ENCODE measurements around the gene SSU72. TPM values are rescaled to one million over a fixed set of nuclear protein-coding genes. Genes with fewer than 3 reads are reported as not detected.

SSU72 gene
- total RNA-seq = 100 to 1,000 TPM; 129 to 161 (median 146) TPM

DNA sequence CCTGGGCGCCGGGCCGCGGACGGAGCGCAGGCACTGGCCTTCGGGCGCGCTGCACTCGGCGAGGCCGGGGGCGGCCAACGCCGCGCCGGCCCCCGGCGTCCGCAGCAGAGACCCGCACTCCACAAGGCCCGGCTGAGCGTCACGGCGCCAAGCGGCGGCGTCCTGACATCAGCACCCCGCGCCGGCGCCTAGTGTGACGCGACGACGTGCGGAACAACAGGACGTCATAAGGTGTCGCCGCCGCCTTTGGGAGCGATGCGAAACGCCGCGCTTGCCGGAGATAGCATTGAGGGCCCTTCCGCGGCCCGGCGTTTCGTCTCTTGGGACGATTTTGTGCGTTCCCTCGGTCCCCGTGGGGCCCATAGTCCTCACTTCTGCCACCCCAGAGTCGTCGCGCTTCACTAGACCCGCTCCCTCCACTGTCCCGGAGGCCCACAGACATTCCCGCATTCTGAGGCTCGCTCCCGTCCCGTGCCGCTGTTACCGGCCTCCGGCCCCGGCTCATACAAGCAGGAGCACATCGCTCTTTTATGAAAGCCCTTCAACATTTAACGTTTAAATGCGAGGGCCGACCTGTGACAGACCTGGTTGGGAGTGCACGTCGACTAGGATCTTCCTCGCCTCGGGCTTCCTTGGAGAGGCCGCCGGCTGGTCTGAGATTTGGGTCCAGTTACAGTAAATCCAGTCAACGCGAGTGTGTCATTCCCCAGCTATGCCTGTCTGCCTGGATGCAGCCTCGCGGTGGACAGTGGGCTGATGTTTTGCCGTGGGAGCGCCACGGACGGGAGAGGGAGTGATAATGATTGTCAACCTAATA lies at the start of gene SSU72:
TSS of gene SSU72 (minus strand) at position 143 of the 817 bp plus-strand sequence. CDS start 306 bp downstream, outside the sequence.
- peaks cover 0 to 51% (median 21%) of the 10 kb centered on the region in 4 donors for H3K4me1 ChIP-seq
- H3K9me3 ChIP-seq = no peaks in the 10 kb centered on the region
- peak within 1 kb of the TSS; percentile 90 to 99 (median 94) for H3K27ac ChIP-seq
- DNase-seq (ENCODE audit: low spot score in 2 of 2) = peak; percentile 91
- H3K27me3 ChIP-seq = no peaks in the 10 kb centered on the region
- 0 to 1% methylated on average over 69 to 81 of the region's 87 CpGs for WGBS, 2 donors
- H3K36me3 ChIP-seq = peaks cover 0 to 20% (median 0%) of the 10 kb centered on the region in 3 donors
- peak; percentile 55 to 97 for TF ChIP-seq EP300 (IDR thresholded peaks at IDR 0.05)
- TF ChIP-seq, protein P1, sequence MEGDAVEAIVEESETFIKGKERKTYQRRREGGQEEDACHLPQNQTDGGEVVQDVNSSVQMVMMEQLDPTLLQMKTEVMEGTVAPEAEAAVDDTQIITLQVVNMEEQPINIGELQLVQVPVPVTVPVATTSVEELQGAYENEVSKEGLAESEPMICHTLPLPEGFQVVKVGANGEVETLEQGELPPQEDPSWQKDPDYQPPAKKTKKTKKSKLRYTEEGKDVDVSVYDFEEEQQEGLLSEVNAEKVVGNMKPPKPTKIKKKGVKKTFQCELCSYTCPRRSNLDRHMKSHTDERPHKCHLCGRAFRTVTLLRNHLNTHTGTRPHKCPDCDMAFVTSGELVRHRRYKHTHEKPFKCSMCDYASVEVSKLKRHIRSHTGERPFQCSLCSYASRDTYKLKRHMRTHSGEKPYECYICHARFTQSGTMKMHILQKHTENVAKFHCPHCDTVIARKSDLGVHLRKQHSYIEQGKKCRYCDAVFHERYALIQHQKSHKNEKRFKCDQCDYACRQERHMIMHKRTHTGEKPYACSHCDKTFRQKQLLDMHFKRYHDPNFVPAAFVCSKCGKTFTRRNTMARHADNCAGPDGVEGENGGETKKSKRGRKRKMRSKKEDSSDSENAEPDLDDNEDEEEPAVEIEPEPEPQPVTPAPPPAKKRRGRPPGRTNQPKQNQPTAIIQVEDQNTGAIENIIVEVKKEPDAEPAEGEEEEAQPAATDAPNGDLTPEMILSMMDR (IDR thresholded peaks at IDR 0.05) = peak in 2 of 5 experiments; percentile 55 to 58
- peak; percentile 85 to 86 for TF ChIP-seq POLR2A (IDR thresholded peaks at IDR 0.05)
- H3K4me3 ChIP-seq = peak within 1 kb of the TSS; percentile 67 to 100 (median 84)

- H3K27me3 ChIP-seq = no peaks in the 10 kb centered on the region
- H3K4me3 ChIP-seq = no peak overlapping the region
- no peak overlapping the region for H3K27ac ChIP-seq
- TF ChIP-seq, protein P1 (IDR thresholded peaks at IDR 0.05) = no peak
- peaks cover 0 to 6% (median 0%) of the 10 kb centered on the region in 4 donors for H3K4me1 ChIP-seq
- no peak for DNase-seq (ENCODE audit: low spot score in 2 of 2)
- H3K9me3 ChIP-seq = no peaks in the 10 kb centered on the region
- 88 to 95% methylated on average over 39 to 43 of the region's 51 CpGs for WGBS, 2 donors
- H3K36me3 ChIP-seq = peaks cover 0 to 86% (median 4%) of the 10 kb centered on the region in 3 donors
These were observed 49.2 kb upstream of the SSU72 start for GRCh38 chr1:1623631-1624442.

DNA sequence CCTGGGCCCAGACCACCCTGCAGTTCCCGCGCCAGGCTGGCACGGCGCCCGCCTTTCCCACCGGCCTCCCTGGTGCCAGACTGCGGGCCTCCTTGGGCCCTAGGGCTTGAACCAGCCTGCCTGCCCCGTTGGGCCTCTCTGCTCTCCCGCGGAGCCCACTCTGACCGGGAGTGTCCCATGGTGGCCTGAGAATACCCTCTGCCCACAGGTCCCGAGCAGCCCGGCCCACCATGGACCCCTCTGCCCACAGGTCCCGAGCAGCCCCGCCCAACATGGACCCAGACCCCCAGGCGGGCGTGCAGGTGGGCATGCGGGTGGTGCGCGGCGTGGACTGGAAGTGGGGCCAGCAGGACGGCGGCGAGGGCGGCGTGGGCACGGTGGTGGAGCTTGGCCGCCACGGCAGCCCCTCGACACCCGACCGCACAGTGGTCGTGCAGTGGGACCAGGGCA lies 48.5 kb upstream of the SSU72 start:
- Histone ChIP-seq H3K4me3 (no peak overlapping the region), H3K4me1 (peaks cover 0 to 9% (median 0%) of the 10 kb centered on the region in 4 donors), H3K9me3 (no peaks in the 10 kb centered on the region), H3K27ac (no peak overlapping the region), H3K27me3 (no peaks in the 10 kb centered on the region), H3K36me3 (peaks cover 0 to 86% (median 4%) of the 10 kb centered on the region in 3 donors)
- 92 to 98% methylated on average over 29 to 33 of the region's 33 CpGs for WGBS, 2 donors
- no peak for DNase-seq (ENCODE audit: low spot score in 2 of 2)
- TF ChIP-seq, protein P1 (IDR thresholded peaks at IDR 0.05) = no peak
- no peak for TF ChIP-seq EP300 (IDR thresholded peaks at IDR 0.05)
- TF ChIP-seq POLR2A (IDR thresholded peaks at IDR 0.05) = no peak

GRCh38 chr1:1622788-1623094 lies 48.1 kb upstream of the SSU72 start:
- no peak for DNase-seq (ENCODE audit: low spot score in 2 of 2)
- H3K36me3 ChIP-seq = peaks cover 0 to 86% (median 2%) of the 10 kb centered on the region in 3 donors
- TF ChIP-seq POLR2A (IDR thresholded peaks at IDR 0.05) (no peak), EP300 (IDR thresholded peaks at IDR 0.05) (no peak)
- TF ChIP-seq, protein P1 (IDR thresholded peaks at IDR 0.05) = no peak

More at GRCh38 chr1:1622788-1623094, 48.1 kb upstream of the SSU72 start:
- WGBS, 2 donors = 87 to 88% methylated on average over 17 of the region's 17 CpGs
- Histone ChIP-seq H3K27me3 (no peaks in the 10 kb centered on the region), H3K4me1 (peaks cover 0 to 14% (median 0%) of the 10 kb centered on the region in 4 donors), H3K4me3 (no peak overlapping the region), H3K27ac (no peak overlapping the region), H3K9me3 (no peaks in the 10 kb centered on the region)

Data from tibial nerve (tissue), 4 donors.